ENCODE results near the gene INTS14.
"Not testable (repeated sequence)": the region's sequence is repeated elsewhere in the genome, so short reads cannot be mapped to it uniquely, and the experiment has no call there.

INTS14 gene

DNA sequence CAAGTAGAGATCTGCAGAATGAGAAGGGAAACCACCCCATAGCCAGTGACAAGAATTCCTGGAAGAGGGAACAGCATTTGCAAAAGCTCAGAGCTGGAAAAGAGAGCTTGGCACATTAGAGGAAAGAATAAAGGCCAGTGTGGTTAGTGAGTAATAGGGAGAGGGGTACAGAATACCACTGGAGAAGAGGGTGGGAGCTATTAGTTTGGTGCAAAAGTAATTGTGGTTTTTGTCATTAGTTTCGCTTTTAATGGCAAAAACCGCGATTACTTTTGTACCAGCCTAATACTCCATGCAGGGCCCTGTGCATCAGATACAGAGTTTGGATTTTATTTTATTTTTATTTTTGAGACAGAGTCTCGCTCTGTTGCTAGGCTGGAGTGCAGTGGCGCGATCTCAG, 20.6 kb upstream of the INTS14 start:
- no peak for DNase-seq (ENCODE audit: low read depth in 2 of 2)

DNA sequence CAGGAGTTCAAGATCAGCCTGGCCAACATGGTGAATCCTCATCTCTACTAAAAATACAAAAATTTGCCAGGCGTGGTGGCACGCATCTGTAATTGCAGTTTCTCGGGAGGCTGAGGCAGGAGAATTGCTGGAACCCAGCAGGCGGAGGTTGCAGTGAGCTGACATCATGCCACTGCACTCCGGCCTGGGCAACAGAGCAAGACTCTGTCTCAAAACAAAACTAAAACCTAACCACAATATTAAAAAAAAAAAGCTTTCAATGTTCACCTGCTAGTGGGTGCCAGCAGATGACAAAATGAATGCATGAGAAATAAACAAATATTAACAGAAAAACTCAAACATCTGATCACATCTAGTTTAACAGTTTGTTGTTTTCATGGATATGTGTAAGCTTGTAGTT, 19.8 kb upstream of the INTS14 start:
- DNase-seq (ENCODE audit: low read depth in 2 of 2) = no peak

DNA sequence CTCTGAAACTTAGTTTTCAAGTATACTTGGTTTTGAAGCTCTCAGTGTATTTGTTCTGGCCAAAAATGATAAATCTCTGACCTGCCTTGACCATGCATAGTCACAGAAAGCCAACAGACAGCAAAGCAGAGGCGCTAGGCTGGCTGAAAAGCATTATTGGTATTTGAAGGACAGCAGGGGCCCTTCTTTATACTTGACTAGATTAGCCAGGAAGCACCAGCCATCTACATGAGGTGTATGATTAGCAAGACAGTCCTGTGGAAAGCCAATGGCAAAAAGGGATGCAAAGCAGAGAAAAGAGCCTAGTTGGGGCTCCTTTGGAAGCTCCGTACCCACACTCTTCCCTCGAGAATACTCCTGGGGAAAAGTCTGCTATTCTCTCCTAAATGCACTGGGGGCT, 18.6 kb upstream of the INTS14 start:
- DNase-seq (ENCODE audit: low read depth in 2 of 2) = no peak

DNA sequence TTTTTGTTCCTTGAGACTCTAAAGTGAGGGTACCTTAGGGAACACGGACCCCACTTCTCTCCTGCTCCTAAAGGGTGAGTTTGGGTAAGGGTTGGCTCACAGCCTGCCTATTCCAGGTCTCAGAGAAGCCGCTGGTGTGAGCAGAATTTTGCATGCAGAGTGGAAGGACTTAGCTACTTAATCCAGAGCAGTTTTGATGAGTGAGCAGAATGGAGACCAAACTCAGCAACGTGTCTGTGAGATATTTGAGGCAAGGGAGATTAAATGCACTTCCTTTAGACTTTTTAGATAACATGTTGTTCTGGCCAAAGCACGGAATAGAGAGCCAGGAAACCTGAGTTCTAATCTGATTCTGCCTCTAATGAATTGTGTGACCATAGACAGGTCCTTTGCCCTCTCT, 15.9 kb upstream of the INTS14 start:
- DNase-seq (ENCODE audit: low read depth in 2 of 2) = no peak

DNA sequence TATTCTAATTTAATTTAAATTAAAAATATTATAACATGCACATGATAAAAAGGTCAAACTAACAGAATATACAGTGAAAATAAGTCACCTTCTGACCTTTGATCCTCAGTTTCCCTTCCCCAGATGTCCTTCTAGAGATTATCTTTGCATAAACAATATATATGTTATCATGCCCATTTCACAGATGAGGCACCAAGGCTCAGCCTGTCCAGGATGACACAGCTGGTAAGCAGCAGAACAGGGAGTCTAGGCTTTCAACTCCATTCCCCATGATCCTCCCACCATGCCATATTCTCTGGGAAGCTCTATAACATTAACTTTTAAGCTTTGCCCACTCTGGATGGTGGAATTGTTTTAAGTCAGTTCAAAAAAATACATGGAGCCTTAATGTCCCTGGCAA, 12.2 kb upstream of the INTS14 start:
- DNase-seq (ENCODE audit: low read depth in 2 of 2) = no peak

DNA sequence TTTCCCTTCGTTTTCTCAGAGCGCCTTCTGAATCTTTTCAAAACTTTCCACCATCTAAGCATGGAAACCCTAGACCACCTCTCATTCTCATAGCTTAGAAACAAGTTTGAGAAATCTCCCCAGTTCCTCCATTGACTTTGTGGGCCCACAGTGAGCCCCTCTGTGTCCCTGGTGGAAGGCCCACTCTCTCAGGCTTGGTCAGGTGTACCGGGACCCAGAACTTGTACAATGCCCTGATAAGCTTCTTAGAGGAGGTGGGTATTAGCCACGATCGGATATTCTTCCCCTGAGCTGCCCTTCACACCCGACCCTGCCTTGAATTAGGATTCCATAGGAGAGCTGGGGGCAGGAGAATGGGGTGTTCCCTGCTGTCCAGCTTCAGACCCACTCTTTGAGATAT, 10.7 kb upstream of the INTS14 start, which contains the start of gene SLC24A1:
TSS of gene SLC24A1 (plus strand) at position 301 of the 400 bp plus-strand sequence. CDS start 2,143 bp downstream, outside the sequence.
- no peak for DNase-seq (ENCODE audit: low read depth in 2 of 2)

DNA sequence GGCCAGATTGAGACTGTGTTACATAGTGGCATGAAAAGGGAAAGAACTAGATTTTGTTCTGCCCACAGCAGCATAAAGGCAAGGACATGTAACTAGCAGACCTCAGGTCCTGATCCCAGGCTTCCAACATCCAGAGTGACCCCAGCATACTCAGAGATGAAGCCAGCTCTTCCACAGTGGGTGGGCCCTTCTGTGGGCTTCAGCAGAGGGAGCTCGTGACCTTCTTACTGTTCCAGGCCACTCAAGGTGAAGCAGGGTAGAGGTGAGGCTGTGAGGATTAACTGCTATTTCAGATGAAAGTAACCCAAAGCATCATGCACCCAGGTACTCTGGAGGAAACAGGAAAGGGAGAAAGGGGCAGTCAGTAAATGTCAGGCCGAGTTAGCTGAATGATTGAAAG, 9.9 kb upstream of the INTS14 start:
- no peak for DNase-seq (ENCODE audit: low read depth in 2 of 2)

DNA sequence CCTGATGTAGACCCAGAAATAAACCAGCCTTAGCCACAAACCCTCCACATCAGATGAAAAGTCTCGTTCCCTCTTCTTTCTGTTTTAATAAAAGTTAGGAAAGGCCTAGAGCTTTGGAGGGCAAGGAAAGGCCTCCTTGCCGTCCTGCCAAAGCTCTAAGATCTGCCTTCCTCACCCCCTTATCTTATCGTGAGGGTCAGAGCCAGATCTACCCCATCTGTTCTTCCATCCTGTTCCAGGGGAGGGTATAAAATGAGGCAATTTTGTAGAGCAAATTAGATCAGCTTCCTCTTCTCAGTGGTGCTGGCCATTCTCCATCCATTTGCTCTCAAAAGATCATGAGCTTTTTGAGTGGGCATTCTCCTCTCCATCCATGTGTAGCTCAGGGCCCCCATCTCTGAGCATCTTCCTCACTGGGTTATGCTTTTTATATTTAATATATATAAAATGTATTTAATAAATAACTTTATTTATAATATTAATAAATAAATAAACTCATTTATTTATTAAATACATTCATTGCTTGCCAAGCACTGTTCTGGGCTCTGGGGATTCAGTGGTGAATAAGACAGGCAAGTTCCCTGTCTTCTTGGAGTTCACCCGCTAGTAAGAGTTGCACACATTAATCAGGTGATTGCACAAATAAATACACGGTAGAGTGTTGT, 8.8 kb upstream of the INTS14 start:
- no peak for DNase-seq (ENCODE audit: low read depth in 2 of 2)

DNA sequence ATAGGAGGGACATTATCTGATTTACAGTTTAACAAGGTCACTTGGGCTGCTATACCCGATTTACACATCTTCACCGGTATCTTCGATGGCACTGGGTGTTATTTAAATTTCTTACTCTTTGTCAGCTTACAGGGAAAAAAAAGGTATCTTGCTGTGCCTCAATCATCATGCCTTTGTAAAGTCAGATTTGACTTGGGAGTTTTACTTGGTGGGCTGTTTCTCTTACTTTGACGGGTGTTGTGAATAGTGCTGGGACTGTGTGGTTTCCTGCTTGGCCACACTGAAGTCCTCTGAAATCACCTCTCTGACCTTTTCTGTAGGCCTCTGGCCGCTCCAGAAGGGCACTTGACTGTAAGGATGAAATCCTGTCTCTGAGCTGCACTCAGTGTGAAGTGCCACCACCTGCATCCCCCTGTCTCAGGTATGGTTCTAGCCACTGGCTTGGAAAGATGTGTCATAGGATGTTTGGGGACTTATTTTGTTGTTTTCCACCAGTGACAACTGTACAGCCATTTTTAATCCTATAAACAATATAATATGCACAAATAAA, 7.7 kb upstream of the INTS14 start:
- no peak for DNase-seq (ENCODE audit: low read depth in 2 of 2)

DNA sequence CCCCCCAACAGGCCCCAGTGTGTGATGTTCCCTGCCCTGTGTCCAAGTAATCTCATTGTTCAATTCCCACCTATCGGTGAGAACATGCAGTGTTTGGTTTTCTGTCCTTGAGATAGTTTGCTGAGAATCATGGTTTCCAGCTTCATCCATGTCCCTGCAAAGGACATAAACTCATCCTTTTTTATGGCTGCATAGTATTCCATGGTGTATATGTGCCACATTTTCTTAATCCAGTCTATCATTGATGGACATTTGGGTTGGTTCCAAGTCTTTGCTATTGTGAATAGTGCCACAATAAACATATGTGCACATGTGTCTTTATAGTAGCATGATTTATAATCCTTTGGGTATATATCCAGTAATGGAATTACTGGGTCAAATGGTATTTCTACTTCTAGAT, 5.0 kb upstream of the INTS14 start:
- not testable (repeated sequence) for DNase-seq (ENCODE audit: low read depth in 2 of 2)

DNA sequence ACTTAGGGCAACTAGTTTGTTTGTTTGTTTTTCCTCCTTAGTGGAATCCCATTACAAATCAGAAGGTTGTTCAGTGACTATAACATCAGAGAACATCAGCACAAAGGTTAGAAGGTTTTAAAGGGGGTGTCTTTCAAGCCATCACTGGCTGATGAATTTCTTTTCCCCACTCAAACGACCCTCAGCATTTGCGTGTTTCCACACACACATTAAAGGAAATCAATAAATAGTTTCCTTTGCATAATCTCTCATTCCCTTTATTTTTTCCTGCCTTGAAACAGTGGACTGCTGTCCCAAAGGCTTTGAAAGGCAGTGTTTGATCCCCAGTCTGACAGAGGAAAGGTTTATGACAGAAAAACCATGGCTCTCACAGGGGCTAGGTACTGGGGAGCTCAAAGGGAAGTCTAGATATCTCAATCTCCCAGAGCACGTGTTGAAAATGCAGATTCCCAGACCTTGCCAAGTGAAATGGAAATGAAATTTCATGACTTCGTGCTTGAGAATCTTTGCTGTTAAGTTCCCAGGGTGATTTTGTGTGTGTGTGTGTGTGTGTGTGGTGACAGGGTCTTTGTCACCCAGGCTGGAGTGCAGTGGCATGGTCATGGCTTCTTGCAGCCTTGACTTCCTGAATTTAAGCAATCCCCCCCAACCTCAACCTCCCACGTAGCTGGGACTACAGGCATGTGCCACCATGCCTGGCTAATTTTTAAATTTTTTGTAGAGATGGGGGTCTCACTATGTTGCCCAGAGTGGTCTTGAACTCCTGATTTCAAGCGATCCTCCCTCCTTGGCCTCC, 2.2 kb upstream of the INTS14 start:
- DNase-seq (ENCODE audit: low read depth in 2 of 2) = no peak

DNA sequence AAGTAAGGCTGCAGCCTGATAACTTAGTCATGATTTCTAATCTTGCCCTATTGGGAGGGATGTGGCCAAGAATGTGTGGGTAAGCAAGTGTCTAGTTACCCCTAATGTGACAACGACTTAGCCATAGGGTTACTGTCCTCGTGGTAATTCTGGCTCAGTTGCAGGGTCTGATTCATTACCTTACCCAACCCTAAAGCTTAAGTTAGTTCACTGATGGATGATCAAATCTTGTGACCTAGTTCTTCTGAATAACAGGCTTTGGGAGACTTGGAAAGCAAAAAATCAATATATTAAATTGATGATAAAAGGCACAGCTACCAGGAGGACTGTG, 1.6 kb upstream of the INTS14 start:
- DNase-seq (ENCODE audit: low read depth in 2 of 2) = no peak

DNA sequence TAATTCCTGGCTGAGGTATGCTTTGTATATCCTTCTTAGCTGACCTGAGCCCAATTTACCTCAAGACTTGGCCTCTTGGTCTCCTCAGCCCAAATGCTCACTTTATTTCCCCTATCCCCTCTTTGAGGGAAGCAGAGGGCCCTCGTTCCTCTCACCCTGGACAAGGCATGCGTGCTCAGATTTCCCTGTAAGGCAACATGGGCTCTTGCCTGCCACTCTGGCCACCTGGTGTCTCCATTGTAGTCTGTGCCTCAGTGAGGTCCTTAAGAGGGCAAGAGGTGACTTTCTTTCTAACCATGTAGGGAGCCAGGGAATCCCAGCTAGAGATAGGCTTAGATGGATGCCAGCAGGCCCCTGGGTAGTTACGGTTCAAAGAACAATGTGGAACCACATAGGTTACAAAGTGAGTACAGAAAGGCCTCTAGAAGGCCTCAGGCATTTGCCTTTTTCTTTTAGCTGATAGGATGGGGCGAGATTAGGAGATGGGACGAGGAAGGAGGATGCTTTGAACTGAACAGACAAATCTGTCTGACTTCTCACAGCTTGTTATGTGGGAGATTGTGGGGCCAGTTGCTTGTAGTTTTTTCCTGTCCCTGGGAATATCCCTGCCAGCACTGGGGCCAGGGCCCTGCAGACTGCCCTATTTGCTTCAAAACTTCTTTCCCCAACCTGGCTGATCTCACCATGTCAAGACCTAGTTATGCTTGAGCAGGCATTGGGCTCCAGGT, 1.1 kb upstream of the INTS14 start:
- no peak for DNase-seq (ENCODE audit: low read depth in 2 of 2)

DNA sequence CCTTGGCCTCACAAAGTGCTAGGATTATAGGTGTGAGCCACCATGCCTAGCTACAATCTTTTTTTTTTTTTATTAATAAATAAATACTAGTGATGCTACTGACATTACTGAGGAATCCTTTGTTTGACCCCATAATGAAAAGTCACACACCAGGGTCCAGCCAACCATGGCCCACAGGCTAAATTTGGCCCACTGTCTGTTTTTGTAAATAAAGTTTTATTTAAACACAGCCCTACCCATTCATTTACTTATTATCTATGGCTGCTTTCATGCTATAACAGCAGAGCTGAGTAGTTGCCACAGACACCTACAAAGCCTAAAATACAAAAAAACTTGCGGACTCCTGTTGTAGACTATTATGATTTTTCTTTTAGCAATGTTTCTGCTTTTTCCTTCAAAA, 7.4 kb downstream of the INTS14 start:
- no peak for DNase-seq (ENCODE audit: low read depth in 2 of 2)

DNA sequence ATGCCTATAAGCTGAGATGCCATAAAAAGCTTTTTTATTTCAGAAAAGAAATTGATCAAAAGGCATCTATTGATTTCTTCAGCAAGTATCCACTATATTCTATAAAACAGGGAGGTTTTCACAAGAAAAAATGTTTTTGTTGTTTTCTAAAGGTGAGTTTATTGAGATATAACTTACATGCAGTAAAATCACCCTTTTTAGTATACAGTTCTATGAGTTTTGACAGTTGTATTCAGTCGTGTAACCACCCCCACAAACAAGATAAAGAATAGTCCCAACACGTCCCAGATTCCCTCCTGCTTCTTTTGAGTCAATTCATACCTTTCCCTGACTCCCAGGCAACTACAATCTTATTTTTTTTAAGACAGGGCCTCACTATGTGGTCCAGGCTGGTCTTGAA, 7.8 kb downstream of the INTS14 start:
- no peak for DNase-seq (ENCODE audit: low read depth in 2 of 2)

DNA sequence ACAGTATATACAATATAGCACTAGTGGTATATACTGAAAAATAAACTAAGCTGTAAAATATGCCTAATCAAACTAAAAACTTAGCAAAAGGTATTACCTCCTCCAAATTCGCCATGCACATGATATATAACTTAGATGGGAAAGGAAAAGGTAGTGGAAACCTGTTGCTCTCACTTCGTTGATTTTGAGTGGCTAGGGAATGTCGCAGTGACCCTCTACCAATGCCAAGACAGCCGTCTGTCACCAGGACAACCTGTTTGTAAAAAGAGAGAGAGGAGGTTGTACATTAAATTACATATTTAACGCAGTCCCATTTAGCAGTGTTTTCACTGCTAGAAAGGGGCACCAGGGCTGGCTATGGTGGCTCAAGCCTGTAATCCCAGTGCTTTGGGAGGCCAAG, 11.3 kb downstream of the INTS14 start:
- no peak for DNase-seq (ENCODE audit: low read depth in 2 of 2)

DNA sequence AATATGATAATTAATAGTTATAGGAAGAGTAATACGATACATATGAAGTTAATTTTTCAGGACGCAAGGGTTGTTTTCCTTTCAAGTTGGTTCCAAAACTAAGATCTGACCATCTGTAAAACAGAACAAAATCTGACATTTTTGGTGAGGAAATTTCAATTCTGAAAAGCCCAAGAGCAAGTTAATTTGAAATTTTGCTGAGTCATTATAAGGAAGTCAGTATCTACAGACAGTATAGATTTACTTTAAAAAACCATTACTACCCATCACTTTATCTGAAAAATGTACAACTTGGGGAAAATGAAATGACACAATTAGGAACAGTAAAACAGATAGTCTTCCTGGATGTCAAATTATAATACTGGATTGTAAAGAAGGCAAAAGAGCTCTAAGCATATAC, 12.5 kb downstream of the INTS14 start:
- DNase-seq (ENCODE audit: low read depth in 2 of 2) = no peak

DNA sequence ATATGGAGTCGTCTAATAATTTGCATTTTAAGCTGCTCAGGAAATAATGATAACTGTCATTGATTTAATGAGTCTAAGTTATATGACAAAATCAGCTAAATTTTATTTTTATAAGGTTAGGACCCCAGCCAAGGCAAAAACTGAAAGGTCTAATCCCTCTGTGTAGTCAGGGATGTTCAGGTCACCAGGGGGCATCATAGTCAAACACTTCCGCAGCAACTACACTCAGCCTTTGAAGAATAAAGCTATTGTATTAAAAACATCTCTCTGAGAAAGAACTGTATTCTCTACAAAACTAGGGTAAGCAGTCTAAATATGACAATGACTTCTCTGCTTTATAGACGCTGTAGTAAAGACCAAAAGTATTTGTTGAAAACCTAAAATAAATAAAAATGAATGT, 15.0 kb downstream of the INTS14 start:
- no peak for DNase-seq (ENCODE audit: low read depth in 2 of 2)

DNA sequence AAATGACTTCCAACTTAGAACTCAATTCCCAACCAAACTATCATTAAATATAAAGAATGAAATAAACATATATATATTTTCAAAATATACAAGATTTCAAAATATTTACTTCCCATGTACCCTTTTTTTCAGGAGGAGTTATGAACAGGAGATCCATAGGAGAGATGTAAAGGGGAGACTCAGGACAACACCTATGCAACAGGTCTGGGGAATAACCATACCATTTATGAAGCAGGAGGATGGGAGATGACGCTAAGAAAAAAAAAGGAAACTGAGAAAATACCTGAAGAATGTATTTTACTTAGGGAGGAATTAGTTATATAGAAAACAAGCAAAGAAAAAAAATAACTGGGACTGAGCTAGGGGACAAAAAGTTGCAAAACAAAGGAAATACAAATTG, 23.8 kb downstream of the INTS14 start:
- DNase-seq (ENCODE audit: low read depth in 2 of 2) = no peak

DNA sequence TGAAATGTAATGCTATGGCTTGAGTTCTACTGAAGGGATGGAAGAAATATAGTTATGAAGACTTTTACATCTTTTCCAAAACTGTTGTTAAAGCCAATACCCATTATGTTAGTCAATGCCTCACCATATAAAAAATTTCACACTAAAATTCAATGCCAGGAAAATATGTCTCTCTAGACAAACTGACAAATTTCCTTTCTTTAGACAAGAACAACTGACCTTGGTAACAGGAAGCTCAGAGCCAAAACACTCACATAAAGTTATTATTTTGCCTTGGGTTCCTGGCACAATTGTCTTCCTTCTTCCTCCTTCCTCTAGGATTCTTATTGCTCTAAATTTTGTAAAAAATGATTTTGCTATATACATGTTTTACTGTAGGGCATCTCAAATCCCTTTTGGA, 26.7 kb downstream of the INTS14 start:
- no peak for DNase-seq (ENCODE audit: low read depth in 2 of 2)

DNA sequence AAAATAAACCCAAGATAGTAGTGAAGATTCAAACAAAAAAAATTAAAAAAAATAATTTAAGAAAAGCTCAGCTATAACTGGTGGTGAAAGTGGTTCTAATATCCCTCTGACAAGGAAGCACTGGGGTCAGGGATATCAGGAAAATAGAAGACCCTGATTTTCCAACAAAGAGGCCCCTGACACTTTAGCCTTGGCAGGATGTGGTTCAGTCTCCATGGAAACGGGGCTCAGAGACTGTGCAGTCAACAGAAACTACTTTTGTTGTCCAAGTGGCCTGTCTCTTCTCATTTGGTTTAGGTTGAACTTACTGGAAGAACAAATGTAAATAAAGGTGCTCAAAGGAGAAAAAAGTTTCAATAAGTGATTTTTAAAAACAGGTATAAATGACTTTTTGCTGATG, 27.2 kb downstream of the INTS14 start:
- DNase-seq (ENCODE audit: low read depth in 2 of 2) = peak in 1 of 2 donors; percentile 14

DNA sequence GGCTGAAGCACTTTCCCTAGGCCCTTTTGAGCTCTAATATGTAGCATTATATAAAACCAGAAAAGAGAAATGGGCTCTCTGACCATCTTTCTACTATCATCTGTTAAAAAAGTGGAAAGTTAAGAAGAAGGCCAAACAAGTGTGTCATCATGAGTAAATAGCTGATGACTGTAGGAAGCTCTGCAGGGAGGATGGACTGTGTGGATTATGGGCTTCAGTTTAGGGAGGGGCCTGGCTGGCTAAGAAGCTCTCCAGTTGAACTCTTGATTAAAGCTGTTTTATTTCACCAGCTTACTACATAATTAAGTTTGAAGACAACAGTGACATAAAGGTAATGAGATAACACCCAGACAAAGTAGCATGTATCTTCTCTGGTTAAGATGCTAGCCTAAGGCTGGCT, 30.6 kb downstream of the INTS14 start:
- no peak for DNase-seq (ENCODE audit: low read depth in 2 of 2)

DNA sequence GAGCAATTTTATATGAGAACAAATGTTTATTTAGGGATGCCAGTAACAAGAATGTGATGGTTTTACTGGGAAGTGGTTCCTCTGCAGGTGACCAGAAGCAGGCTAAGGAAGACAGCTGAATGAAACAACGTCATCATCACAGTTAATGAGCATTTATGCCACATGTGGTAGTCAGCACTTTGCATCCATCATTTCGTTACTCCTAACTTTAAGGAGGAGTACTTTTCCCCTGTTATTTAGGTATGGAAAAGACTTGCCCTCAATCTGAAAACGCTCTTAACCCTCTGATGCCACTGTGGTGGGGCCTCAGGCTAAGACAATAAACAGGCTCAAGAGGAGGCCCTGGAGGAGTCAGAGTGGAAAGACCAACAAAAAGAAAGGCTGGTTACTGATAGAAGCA, 31.2 kb downstream of the INTS14 start:
- DNase-seq (ENCODE audit: low read depth in 2 of 2) = no peak

Measured in stimulated activated CD8-positive, alpha-beta memory T cell treated with anti-CD3 and anti-CD28 coated beads, Interleukin-15, amount 100 ng/mL, for 48 hours (primary cell).